Activated CD4-positive, alpha-beta T cell treated with anti-CD3 and anti-CD28 coated beads for 48 hours (primary cell): ENCODE data around the gene USP8.
"Not testable (repeated sequence)": the region's sequence is repeated elsewhere in the genome, so short reads cannot be mapped to it uniquely, and the experiment has no call there.

Source experiments
- DNase-seq: peaks from one replicate; pipeline ENCODE4 v3.0.0-alpha.2; 2020

Gene USP8

DNA sequence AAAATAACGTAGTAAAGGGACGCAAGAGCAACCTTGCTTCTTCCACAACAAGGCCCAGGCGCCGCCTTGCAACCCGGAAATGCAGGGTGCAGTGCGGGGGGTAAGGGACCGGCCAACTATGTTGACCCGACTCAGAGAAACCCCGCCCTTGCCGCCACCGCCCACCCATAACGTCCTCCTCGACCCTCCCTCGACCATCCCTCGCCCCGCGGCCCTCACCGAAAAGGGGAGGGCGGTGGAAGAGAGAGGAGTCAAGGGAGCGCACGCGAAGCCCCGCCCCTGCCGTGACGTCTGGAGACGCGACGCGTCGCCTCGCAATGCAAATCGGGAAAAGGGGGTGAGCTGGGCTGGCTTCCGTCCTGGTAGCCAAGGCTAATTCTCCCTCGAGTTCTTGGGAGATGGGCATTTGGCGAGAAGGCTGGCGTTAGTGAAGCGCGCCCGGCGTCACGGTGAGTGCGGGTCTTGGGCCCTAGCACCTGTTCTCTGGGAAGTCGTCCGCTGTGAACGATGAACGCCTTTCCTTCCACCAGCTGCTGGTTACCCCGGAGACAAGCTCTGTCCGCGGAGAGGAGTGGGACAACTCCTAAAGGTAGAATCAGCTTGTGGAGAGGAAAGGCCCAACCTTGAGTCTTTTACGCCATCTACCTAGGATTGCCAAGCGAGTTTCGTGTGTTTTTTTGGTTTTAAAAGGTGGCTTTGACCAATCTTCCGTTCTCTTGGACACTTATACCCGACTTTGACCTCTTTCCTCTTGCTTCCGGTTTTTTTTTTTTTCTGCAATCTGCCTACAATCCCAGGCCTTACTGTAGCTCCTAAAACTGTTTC is at the start of gene USP8:
Gene USP8, plus strand, starts transcription at position 340 of the 825 bp plus-strand sequence. CDS start 14,669 bp downstream, outside the sequence.
- peak; percentile 97 for DNase-seq

DNA sequence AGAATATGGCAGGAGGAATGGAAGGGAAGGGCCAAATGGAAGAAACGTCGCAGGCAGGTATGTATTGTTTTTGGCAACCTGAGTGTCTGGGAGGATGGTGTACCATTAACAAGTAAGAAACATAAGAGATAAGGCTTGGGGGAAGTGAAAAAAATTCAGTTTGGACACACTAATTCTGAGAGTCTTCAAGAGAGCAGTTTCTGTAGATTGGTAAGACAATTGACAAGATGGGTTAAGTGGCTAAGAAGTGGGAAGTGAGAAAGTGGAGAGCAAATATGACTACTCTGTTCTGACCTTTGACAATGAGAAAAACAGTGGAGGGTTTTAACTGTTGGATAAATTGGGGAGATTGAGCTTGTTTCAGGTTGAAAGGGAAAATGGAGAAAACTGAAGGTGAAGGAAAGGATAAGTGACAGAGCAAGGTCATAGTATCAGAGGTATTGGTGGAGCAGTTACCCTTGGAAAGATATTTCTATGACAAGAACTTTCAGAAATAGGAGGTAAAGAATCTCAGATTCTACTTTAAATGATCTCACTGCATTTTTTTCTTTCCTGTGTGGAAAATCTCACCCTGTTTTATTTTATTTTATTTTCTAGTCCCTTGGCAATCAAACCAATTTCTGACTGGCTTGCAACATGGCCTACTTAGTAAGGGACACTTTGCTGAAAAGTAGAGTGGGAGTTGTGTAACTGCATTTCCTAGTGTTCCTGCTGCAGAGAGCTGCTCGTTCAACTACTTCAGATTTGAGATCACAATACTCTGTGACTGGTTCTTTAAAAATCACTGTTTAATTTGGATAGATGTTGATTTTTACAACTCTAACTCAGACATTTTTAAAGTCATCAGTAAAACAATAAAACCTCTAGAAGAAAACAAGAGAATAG is 46.1 kb upstream of the USP8 start:
- no peak for DNase-seq

DNA sequence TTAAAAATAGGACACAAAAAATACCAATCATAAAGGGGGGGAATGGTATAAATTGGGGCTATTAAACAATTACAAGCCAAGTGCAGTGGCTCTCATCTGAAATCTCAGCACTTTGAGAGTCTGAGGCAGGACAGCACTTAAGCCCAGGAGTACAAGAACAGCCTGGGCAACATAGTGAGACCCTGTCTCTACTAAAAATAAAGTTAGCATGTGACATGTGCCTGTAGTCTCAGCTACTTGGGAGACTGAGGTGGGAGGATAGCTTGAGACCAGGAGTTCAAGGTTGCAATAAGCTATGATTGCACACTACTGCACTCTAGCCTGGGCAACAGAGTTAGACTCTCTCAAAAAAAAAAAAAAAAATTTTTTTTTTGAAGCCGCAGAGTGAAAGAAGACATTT is 45.4 kb upstream of the USP8 start:
- no peak for DNase-seq

DNA sequence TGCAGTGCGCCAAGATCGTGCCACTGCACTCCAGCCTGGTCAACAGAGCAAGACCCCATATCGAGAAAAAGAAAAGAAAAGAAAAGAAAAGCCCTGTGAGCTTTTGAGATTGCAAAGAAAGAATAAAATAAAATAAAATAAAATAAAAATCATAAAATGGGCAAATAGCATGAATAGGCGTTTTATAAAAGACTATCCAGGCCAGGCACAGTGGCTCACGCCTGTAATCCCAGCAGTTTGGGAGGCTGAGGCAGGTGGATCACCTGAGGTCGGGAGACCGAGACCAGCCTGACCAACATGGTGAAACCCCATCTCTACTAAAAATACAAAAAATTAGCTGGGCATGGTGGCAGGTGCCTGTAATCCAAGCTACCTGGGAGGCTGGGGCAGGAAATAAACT is 44.8 kb upstream of the USP8 start:
- not testable (repeated sequence) for DNase-seq

DNA sequence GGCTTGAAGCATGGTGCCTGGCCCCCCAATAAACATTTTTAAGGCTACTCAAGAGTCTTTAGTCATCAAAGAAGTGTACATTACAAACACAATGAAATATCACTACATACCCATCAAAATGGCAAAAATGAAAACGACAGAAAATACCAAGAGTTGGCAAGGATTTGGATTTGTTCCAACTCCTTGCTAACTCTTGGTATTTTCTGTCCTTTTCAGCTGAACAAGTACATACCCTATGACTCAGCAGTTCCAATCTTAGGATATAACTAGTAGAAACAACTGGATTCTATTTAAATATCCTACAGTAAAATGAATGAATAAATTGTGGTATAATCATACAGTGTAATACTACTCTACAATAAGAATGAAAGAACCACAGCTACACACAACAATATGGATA is 44.1 kb upstream of the USP8 start:
- no peak for DNase-seq

DNA sequence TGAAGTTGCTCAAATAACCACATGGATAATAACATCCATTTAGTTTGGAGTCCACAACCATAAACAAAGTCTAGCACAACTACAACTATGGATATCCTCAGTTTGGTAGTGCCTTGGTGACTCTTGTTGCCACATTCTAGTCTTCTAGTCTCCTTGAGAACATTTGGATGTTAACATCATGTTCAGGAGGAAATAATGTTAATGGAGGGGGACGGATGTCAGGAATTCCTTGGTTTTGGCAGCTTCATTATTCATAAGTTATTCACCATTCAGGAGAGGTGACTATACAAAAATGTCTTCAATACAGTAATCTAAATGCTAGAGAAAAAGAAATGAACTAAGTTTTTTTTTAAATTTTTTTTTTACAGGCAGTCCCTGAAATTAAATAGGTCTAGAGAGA is 42.8 kb upstream of the USP8 start:
- DNase-seq: no peak

DNA sequence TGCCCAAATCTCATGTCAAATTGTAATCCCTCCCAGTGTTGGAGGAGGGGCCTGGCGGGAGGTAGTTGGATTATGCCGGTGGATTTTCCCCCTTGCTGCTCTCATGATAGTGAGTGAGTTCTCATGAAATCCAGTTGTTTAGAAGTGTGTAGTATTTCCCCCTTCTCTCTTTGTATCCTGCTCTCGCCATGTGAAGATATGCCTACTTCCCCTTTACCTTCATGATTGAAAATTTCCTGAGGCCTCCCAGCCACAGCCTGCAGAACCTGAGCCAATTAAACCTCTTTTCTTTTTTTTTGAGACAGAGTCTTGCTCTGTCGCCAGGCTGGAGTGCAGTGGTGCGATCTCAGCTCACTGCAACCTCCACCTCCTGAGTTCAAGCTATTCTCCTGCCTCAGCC is 41.8 kb upstream of the USP8 start:
- not testable (repeated sequence) for DNase-seq

DNA sequence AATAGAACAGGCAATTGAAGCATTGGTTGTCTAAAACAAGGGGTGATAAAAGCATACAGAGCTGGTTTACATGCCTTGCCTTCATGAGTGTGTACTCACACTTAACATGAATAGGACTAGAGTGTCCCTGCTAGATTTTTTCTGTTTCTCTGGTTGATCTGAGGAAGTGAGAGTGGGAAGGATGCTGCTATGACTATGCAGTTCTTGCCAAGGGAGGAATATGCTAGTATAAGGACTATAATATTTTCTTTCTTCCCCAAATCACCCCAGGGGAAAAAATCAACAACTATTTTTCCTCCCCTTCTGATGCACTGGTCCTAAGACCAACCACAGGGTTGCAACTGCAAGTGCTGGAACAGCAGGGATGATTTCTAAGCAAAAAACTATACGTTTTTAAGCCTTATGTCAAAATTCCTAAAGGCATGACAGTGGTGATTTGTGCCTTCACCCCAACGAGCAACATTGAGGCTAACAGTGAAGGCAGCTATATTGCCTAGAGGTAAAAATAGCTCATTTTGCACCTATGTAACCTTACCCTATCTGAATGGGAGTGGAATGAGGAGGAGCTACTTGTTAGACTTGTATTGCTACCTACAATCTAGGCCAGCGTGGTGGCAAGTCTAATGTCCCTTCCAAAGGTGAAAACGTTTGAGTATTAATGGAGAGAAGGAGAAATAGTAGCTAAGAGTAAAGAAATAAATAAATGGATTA is 33.5 kb upstream of the USP8 start:
- no peak for DNase-seq

DNA sequence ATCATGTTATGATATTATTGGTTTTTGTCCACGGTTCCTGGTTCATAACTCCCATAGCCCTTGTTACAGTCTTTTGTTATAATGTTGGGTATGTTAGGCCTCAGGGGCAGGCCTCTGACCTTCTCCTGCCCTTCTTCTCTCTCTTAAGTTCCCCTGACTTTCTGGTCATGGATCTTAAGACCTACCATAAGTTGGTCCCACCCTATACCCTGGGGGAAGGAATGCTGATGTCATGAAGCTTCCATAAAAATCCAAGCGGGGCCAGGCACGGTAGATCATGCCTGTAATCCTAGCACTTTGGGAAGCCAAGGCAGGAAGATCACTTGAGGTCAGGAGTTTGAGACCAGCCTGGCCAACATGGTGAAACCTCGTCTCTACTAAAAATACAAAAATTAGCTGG is 32.6 kb upstream of the USP8 start:
- not testable (repeated sequence) for DNase-seq

DNA sequence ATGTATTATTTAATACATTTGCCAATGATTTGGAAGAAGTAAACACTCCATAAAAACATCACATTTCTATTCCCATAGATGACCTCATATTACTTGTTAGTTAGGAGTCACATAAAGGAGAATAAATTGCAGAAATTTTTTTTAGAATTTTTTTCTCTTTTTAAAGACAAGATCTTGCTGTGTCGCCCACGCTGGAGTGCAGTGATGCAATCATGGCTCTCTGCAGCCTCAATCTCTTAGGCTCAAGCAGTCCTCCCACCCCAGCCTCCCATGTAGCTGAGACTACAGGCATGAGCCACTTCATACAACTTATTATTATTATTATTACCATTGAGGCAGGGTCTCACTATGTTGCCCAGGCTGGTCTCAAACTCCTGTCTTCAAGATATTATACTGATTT is 12.3 kb upstream of the USP8 start:
- no peak for DNase-seq

DNA sequence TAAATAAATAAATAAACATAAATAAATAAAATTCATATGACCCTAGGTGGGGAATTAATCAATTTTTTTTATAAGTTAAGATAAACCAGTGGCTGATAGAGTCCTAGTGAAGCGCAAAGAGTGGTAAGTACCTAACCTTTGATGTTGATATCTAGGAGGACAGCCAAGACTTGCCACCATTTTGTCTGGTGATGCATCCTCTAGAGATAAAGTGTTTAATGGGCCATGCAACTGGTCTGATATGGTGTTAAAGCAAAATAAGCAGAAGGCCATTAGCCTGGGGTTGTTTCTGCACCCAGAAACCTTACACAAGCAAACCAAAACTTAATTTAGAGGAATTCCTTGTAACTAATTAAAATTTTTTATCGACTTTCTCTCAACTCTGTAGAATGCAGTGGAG is 9.6 kb upstream of the USP8 start:
- DNase-seq: no peak

DNA sequence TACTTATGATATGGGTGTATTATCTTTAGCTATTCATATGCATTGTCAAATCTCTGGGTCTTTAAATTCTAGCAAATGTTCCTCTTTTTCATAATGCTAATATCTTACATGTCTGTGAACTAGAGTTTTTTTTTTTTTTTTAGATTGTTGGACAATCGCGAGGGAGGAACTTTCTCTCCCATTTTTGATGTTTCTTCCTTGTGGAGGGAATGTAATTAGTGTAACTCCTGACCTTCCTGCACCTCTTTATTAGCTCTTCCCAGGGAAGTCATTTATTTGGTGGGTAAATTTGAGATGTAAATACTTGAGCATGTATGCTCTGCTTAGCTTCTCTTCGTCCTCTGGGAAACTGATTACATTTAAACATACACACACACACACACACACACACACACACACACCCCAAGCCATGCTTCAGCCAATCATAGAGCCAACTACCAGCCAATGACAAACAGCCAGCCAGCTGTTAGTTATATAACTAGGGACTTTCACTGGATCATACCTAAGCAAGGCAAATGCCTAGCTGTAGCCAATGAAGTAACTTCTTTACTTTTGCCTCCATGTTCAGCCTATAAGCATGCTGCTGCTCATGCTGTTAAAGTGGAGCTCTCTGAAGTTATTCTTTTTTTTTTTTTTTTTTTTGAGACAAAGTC is 8.3 kb upstream of the USP8 start:
- no peak for DNase-seq

DNA sequence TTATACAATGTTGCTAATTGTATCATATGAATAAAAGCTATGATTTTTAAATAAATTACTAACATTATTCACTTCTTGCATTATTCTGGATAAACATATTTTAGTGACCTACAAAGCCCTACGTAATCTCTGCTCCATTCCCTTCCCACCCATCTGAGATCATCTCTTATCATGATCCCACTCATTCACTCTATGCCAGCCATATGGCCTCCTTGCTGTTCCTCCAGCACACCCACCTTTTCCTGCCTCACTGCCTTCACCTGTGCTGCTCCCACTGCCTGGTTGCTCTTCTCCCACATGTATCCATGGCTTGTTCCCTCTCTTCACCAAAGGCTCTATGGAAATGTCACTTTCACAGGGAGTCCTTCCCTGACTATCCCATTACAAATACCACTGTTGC is 7.3 kb upstream of the USP8 start:
- no peak for DNase-seq

DNA sequence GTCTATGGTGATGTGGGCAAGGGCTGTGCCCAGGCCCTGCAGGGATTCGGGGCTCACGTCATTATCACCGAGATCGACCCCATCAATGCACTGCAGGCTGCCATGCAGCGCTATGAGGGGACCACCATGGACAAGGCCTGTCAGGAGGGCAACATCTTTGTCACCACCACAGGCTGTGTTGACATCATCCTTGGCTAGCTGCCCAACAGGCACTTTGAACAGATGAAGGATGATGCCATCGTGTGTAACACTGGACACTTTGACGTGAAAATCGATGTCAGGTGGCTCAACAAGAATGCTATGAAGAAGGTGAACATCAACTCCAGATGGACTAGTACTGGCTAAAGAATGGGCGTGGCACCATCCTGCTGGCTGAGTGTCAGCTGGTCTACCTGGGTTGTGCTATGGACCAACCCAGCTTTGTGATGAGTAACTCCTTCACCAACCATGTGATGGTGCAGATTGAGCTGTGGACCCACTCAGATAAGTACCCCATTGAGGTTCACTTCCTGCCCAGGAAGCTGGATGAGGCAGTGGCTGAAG is 6.1 kb upstream of the USP8 start:
- DNase-seq: no peak

DNA sequence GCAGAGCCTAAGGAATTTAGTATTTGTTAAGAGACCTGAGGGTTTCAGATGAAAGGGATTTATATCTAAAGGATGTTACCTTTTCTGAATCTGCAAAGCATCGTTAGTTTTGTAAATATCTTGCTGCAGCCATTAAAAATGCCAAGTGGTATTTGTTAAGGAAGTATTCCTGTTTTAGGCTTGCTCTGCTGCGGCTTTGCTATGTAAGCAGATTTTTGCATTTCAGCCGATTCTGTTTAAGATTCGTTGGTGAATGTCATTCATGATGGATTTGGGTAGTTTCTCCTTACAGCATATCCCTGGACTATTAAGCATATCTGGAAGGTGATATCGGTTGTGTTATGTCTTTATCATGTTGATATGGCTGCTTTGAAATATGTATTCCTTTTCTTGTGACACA is 1.0 kb downstream of the USP8 start:
- DNase-seq: no peak

DNA sequence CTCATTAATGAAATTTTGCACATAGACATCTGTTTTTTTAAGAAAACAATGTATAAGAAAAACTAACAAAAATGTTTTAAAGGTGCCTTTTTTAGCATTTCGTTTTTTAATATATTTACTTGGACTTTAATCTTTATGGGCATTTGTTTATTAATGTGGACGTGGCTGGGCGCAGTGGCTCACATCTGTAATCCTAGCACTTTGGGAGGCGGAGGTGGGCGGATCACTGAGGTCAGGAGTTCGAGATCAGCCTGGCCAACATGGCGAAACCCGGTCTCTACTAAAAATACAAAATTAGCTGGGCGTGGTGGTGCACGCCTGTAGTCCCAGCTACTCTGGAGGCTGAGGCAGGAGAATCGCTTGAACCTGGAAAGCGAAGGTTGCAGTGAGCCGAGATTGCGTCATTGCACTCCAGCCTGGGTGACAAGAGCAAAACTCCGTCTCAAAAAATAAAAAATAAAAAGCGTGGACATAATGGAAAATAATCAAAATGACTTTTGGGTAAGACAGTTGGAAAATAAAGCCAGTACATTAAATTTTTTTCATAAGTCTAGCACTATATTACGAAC is 1.6 kb downstream of the USP8 start:
- not testable (repeated sequence) for DNase-seq

DNA sequence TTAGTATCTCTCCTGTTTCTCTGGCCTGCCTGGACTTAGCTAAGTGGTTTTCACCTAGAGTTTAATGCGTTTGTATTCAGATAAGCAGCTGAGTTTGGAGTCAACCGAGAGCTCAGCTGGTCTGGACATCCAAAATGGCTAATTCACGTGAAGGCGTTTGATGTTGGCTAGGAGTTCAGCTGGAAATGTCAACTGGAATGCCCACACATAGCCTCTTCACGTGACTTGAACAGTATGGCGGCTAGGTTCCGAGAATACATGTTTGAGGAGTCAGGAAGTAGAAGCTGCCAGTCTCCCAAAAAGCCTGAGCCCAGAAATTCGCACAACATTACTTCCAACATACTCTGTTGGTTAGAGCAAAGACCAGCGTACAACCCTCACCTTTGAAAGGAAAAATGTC is 2.2 kb downstream of the USP8 start:
- no peak for DNase-seq

DNA sequence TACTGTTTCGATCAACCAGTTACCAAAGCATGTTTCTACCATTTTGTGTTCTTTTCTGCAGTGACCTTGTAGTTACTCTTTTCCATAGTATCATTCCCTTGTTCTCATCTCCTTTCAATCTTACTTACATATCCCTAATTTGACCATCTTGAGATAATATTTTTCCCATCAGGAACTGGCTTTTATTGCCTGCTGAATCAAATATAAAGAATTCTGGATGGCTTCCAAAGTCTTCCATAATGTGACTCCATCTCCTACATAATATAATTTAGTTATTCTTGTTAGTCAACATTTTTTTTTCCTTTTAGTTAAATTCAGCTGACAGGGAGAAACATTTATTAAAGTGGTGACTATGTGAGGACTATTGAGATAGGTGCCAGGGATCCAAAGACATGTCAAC is 7.0 kb downstream of the USP8 start:
- DNase-seq: no peak

DNA sequence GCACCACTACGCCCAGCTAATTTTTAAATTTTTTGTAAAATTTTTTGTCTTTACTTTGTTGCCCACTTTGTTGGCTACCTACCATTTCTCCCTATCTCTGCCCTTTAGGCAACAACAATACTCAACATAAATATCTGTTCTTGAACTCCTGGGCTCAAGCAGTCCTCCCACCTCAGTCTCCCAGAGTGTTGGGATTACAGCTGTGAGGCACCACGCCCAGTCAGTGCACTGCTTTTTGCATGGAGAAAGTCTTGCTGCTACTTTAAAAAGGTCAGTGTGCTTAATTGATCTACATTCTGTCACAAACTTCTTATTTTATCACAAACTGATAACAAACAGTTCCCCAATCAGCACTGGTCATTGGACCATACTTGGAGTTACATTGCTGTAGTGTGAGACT is 8.0 kb downstream of the USP8 start:
- DNase-seq: no peak

DNA sequence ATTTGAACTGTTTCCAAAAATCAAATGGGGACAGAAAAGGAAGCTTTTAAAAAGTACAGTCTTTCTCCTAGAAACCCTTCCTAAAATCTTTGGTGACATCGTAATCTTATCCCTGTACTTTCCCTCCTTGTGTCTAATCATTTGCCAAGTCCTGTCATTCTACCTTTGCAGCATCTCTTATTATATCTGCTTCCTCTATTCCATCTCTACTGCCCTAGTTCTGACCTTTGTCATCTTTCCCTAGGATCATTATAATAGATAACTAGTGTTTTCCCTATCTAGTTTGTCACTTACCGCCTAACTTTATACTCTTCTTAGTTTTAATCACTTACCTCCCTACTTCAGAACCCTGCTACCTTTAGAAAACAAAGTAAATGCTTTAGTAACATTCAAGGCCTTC is 11.6 kb downstream of the USP8 start:
- no peak for DNase-seq

DNA sequence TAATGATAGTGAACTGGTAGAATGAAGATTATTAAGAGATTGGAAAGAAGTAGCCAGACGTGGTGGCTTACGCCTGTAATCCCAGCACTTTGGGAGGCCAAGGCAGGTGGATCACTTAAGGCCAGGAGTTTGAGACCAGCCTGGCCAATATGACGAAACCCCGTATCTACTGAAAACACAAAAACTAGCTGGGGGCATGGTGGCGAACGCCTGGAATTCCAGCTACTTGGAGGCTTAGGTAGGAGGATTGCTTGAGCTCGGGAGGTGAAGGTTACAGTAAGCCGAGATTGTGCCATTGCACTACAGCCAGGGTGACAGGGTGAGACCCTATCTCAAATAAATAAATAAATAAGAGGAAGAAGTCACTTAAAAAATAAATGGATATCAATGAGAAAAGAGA is 14.0 kb downstream of the USP8 start:
- no peak for DNase-seq

DNA sequence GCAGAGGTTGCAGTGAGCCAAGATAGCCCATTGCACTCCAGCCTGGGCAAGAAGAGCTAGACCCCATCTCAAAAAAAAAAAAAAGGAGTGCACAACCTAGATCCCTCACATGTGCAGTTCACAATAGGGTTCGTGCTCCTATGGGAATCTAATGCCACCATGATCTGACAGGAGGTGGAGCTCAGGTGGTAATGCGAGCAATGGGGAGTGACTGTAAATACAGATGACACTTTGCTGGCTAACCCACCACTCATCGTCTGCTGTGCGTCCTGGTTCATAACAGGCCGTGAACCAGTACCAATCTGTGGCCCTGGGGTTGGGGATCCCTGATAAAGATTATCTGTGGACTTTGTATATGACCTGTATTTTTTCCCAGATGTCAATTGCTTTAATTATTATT is 16.7 kb downstream of the USP8 start:
- DNase-seq: no peak
